GM19035 (cell line): Measurements from ENCODE around the gene QPRT.
"Not testable (repeated sequence)": the region's sequence is repeated elsewhere in the genome, so short reads cannot be mapped to it uniquely, and the experiment has no call there.

ENCODE experiments used
- ATAC-seq: cut with Tn5 transposase; IDR thresholded peaks from one replicate; pipeline ENCODE4 v1.9.1; 2021; ENCODE audit not compliant: unreplicated experiment

QPRT gene

GRCh38 chr16:29662000-29662728 lies 16.8 kb upstream of the QPRT start:
- no peak for ATAC-seq

GRCh38 chr16:29662729-29663015 lies 16.3 kb upstream of the QPRT start:
- no peak for ATAC-seq

GRCh38 chr16:29663016-29663806 lies 15.8 kb upstream of the QPRT start, which contains the start of gene SPN:
Gene SPN, plus strand, starts transcription at chr16:29663247. Its CDS starts 482 bp downstream, at chr16:29663729.
- ATAC-seq = no peak

GRCh38 chr16:29663807-29664090 lies 15.2 kb upstream of the QPRT start:
- ATAC-seq = no peak

- ATAC-seq = no peak
Measured at GRCh38 chr16:29664091-29664921, 14.7 kb upstream of the QPRT start.

GRCh38 chr16:29665294-29666077 lies 13.5 kb upstream of the QPRT start:
- no peak for ATAC-seq

GRCh38 chr16:29667322-29667610 lies 11.7 kb upstream of the QPRT start:
- not testable (repeated sequence) for ATAC-seq

GRCh38 chr16:29667755-29668154 lies 11.2 kb upstream of the QPRT start:
- no peak for ATAC-seq

GRCh38 chr16:29668267-29668666 lies 10.7 kb upstream of the QPRT start:
- no peak for ATAC-seq

GRCh38 chr16:29673501-29673900 lies 5.5 kb upstream of the QPRT start:
- no peak for ATAC-seq

- ATAC-seq = no peak
Measured at GRCh38 chr16:29674188-29674587, 4.8 kb upstream of the QPRT start.

GRCh38 chr16:29675811-29676643 lies 3.0 kb upstream of the QPRT start:
- ATAC-seq = no peak

GRCh38 chr16:29676989-29677785 lies 1.8 kb upstream of the QPRT start:
- ATAC-seq = no peak

GRCh38 chr16:29680180-29680598 lies 1.2 kb downstream of the QPRT start:
- no peak for ATAC-seq

GRCh38 chr16:29683543-29684090 lies 4.6 kb downstream of the QPRT start:
- no peak for ATAC-seq

- ATAC-seq = no peak
Measured at GRCh38 chr16:29684679-29685078, 5.7 kb downstream of the QPRT start.

- no peak for ATAC-seq
Measured at GRCh38 chr16:29686740-29687332, 7.9 kb downstream of the QPRT start.

GRCh38 chr16:29687755-29688154 lies 8.8 kb downstream of the QPRT start:
- ATAC-seq = no peak

- no peak for ATAC-seq
Measured at GRCh38 chr16:29688172-29688571, 9.2 kb downstream of the QPRT start.
